NCI-H128 (cell line): Measurements from ENCODE around the gene GNAZ.

Experiments
- DNase-seq: peaks from one replicate; lab custom pipeline; 2025; ENCODE audit not compliant: unreplicated experiment; lab: John Stamatoyannopoulos, UW

The GNAZ gene

DNA sequence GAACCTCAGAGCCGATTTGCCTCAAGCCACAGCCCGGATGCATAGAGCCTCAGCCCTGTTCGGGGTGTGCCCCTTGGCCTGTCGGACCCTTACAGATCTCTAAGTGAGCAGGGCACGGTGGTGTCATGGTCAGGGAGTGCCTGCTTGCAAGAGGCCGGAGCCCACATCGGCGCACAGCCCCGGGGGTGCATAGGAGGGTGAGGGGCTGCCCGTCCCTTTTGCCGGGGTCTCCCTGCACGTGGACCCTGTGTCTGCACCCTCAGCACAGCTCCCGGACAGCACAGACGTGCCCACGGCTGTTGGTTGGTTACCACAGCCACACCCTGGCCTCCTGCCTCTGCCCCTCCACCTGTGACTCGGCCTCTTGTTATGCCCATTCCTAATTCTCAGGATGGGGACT, 81.5 kb downstream of the GNAZ start:
- DNase-seq = no peak

DNA sequence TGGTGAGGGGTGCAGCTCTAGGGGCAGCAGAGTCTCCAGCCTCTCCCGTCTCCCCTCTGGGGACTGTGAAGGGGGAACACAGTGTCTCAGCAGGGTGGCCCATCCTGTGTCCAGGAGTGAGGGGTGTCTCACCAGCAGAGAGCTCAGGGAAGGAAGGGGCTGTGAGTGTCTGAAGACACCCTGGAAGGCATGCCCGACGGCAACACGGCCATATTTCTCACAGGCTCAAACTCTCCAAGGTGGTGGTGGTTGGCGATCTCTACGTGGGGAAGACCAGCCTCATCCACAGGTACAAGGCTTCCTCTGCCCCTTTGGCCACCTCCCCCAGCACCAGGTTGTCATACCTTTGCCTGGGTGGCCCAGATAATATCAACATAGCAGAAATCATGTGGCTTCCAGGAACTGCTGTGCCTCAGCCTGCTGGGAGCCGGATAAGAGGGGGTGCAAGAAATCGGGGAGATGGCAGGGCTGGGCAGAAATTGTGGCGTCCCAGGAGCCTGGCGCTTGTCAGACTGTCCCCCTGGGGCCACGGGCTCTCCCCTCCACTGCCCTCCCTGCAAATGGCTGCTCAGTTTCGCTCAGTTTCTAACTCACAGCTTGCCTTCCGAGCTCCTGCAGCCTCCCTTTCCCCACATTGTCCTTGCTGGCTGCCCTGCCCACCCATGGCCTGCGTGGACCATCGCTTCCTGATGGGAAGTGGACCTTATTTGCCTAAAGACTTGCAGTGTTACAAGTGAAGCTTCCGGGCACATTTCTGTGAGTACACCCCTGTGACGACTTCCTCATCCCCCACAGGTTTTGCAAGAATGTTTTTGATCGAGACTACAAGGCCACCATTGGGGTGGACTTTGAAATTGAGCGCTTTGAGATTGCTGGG, 82.2 kb downstream of the GNAZ start:
- DNase-seq = no peak

GRCh38 chr22:23153994-23154393, 83.7 kb downstream of the GNAZ start:
- no peak for DNase-seq

GRCh38 chr22:23154461-23154860, 84.1 kb downstream of the GNAZ start:
- no peak for DNase-seq

- DNase-seq = no peak
Observed at GRCh38 chr22:23155143-23155542, 84.8 kb downstream of the GNAZ start.

DNA sequence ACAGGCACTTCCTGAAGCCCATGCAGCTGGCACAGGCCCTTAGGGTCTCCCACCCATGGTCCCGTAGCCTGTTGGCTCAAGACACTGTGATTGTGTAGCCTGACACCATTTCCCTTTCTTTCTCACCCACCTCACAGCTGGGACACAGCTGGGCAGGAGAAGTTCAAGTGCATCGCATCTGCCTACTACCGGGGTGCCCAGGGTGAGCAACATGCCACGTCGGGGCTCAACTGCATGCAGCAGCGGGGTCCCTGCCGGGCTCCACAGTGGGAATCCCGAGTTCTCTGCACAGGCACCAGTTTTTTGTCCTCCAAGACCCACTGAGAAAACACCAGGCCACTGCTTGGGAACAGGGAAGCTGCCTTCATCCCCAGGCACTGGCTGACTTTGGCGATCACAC, 85.5 kb downstream of the GNAZ start:
- DNase-seq = no peak

- no peak for DNase-seq
Observed at GRCh38 chr22:23156286-23156685, 86.0 kb downstream of the GNAZ start.

GRCh38 chr22:23157560-23158515, 87.5 kb downstream of the GNAZ start:
- no peak for DNase-seq

- DNase-seq = no peak
Observed at GRCh38 chr22:23158516-23159290, 88.4 kb downstream of the GNAZ start.

DNA sequence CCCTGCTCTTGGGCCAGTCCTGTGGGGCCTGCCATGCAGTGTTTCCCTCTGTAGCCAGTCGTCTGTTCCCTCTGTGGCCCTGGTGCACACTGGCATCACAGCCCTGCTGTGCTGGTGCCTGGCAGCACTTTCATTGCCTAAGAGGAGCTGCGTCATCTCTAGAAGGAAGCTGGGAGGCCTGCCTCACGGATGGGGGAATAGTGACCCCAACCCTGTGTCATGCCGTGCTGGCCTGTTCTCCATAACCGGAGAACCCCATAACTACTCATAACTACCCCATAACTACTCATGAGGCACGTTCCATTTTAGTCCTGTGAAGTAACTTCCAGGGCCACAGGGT, 88.9 kb downstream of the GNAZ start:
- DNase-seq = no peak

DNA sequence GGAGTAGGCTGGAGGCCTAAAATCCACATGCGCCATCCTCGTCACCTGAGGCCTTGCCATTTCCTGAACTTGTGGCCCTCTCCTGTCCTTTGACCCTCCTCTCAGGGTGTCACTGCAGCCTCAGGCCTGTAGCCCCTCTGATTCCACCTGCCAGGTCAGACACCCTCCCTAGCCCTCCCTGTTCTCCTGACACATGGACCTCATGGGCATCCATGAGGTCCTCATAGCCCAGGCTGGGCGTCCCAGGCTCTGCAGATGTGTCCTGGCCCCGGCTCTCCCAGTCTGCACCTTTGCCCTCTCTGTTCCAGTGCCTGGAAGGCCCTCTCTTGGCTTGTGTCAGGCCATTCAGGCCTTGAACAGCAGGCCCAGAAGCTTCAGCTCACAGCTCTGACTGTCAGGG, 90.7 kb downstream of the GNAZ start:
- no peak for DNase-seq

DNA sequence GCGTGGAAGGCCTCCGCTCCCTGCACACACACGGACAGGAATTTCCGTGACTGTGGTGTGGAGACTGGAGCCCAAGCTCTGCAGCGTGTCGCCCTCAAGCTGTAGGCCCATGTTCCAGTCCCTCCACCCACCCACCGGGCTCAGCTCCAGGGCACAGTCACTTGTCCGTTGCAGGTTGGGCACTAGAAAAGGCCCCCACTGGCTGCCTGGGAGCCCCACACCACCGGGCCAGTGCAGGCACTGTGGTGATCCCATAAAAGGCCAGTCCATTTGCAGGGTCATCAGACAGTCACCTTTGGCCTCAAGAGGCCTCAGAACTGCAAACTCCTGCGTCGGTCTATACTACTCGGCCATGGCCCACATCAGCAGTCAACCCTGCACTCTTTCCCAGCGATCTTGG, 91.3 kb downstream of the GNAZ start:
- DNase-seq = no peak

- DNase-seq = no peak
Observed at GRCh38 chr22:23163665-23164064, 93.3 kb downstream of the GNAZ start.

DNA sequence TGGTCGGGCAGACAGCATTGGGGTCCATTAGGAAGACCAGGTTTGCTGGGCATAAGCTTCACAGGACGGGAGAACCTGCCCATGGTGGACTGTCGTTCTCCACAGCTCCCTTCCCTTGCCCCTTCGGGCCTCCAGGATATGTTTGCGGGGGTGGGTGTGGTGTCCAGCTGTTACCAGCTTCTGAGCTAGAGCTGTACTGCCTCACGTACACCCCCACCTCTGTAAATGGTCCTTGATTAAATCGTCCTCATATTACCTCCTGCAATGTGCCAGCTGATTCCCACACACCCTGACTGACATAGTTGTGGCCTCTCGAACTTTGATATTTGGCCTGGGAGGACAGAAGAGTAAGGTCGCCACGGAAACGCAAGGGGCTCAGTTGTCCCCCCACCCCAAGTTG, 93.8 kb downstream of the GNAZ start:
- no peak for DNase-seq

GRCh38 chr22:23166042-23166831, 95.9 kb downstream of the GNAZ start:
- no peak for DNase-seq

DNA sequence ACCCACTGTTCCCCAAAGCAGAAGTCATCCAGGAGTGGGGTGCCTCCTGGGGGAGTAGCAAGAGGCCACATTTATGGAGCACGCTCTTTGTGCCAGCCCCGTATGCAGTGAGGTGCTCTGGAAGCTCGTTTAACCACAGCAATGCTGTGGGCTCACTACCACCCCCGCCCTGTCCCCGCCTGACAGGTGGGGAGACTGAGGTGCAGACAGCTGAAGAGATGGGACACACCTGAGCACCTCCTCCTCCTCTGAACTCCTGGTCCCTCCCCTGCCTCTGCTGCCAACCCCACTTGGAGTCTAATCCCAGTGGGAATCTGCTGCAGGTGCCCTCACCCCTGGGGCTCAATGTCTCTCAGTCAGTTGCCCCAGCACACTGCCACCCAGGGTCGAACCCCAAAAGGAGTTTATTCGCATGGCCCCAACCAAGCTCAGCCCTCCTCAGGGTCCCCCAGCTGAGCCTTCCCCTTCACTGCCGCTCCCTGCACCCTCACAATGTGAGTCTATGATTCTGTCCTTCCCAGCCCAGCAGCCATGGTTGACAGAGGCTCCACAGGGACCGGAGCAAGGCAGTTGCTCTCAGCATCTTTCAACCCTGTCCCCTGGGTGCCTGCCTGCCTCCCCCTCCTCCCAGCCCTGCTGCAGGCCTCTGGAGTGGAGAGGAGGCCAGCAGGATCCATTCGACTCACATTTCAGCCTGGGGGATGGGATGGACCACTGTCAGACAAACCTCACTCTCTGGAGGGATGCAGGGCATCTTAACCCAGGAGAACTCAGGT, 96.7 kb downstream of the GNAZ start:
- no peak for DNase-seq

DNA sequence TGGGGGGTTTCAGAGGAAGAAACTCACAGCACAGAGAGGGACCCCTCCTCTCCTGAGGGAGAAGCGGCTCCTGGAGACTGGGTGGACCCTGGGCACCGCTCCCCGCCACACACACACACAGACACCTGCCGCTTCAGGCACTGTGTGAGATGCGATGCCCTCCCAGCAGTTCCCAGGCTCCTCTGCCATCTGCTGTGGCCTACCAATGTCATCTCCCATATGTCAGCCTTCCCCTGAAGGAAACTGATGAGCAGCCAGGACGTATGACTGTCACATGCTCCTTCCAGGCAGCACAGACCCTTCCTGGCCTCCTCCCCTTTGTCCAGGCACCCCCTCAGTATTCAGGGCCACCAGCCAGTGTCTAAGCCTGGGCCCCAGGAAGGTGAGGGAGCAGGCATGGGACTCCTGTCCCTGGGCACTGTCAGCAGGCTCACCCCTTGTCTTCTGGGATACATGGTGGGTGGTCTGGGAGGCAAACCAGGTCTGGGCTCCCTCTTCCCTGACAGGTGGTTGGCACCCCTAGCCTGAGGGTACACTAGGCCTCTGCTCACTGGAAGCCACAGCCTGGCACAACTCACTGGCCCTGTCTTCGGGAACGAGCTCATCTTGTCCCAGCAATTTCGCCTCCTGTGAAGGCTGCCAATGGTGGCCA, 98.2 kb downstream of the GNAZ start:
- no peak for DNase-seq

- DNase-seq = no peak
Observed at GRCh38 chr22:23169043-23169406, 98.7 kb downstream of the GNAZ start.
